HG03520 (cell line): ENCODE measurements around the gene BLID.

Experiments used
- ATAC-seq: cut with Tn5 transposase; IDR thresholded peaks from one replicate; pipeline ENCODE4 v1.9.1; 2021; ENCODE audit warnings: mild to moderate bottlenecking, moderate library complexity; ENCODE audit not compliant: unreplicated experiment

The BLID gene

DNA sequence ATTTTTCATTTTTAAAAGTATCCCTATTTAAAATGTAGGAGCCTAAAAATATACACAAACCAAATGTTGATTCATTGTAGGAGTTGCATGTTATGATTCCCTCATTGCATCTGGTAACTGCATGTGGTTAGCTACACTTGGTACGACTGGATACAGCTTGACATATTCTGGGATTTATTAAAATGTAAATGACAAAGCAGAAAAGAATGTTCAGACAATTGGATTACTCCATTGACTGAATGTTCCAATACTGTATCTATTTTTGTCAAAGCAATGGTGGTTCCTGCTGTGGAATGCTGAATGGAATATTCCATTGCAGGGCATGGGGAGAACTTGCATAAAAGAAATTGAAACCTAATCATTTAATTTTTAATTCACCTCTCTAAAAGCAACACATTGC is 30.8 kb downstream of the BLID start:
- no peak for ATAC-seq

DNA sequence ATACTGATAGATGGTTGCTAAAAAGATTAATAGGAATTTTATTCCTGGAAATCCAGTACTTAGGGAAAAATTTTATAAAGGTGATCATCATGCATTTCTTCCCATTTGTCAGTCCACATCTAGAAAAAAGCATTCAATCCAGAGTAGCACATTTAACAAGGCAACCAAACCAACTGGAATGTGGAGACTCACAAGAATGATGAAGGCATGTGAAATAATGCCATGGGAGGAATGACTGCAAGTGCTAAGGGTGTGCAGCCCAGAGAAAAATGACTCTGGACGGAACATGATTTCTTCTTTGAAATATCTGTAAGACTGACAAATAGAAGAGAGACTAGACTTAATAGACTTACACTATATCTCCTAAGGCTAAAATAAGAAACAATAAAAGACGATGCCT is 33.8 kb downstream of the BLID start:
- ATAC-seq: no peak

DNA sequence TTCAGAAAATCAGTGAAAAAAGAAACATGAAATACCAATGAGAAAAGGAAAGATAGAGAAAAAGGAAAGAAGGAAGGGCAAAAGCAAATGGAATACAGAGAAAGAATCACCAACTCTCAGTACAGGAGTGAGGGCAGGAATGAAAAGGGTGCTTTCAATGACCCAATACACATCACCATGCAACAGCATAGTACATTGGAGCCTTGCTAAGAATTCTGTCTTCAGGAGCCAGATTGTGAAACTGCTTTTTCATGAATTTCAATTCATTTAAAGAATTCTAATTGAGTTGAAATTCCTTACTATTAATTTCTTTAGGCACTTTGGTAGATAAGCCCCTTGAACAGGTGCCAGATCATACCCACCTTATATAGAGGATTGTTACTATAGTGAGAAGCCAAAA is 34.9 kb downstream of the BLID start:
- ATAC-seq: no peak

DNA sequence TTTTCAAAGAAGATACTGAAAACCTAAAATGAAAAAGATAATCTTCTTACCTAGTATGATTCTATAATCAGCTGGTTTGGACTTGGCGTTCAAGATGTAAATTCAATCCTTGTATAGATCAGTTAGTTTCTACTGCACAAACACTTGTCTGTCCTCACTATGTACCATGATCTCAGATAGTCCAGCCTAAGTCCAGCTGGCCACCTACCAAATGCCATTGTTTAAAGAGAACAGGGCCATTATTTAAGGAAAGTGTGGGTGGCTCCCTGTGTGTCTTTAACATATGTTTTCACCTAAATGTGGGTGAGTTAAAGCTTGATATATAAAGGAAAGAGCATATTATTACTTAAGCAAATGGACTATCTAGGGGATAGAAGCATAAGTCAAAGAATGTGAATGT is 38.6 kb downstream of the BLID start:
- ATAC-seq: no peak

DNA sequence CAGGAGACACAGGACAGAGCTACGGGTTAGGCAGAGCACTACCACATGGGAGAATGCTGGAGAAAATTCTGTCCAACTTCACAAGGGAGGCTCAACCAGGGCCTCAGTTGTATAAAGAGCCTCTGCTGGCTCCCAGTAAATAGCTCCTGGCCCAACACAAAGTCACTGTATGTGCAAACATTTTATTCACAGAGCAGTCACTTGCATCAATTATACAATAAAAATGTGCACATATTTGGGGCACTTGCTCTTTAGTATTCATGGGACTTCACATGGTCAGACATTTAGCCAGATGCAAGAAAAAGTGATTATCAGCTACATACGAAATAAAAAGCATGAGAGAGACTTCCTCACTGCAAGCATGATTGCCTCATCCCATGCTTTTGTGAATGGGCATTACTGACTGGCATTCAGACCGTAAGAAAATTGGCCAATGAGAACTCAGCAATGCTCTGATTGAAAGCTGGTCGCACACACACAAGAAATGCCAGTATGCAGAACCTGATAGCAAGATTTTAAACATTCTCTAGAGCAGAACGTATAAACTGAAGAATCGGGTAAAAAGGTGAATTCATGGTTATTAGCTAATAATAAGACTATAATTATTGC is 39.4 kb downstream of the BLID start:
- no peak for ATAC-seq

DNA sequence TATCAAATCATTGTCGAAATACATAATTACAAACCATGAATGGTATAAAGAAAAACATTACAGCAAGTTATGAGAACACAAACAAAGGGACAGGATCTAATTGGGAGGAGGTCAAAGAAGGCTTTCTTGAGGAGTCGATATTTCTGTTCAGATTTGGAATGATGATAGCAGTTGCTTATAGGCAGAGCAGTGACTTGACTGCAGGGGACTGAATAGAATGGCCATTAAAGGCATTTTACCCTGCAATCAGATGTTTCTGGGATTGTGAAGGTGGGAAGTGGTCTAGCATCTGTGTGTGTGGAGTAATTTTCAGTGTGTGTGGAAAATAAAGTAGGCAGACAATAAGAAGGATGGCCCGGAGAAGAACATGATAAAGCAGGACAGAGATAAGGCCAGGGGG is 41.0 kb downstream of the BLID start:
- no peak for ATAC-seq

DNA sequence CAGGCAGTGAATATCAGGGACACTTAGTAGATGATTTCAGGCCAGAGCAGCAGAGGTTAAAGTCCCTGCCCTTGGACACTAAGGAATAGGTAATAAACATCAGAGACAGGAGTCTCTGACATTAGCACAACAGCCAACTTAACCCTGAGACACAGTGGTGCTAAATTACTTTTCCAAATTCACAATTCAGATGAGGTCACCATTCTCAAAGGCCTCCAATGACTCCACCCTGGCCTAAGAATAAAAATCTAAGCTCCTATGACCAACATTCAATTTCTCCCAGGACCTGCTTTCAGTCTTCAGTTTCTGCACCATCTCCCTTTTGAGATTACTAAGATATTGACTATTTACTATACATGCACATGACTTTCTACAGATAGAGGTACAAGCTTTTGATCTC is 42.0 kb downstream of the BLID start:
- ATAC-seq: no peak

DNA sequence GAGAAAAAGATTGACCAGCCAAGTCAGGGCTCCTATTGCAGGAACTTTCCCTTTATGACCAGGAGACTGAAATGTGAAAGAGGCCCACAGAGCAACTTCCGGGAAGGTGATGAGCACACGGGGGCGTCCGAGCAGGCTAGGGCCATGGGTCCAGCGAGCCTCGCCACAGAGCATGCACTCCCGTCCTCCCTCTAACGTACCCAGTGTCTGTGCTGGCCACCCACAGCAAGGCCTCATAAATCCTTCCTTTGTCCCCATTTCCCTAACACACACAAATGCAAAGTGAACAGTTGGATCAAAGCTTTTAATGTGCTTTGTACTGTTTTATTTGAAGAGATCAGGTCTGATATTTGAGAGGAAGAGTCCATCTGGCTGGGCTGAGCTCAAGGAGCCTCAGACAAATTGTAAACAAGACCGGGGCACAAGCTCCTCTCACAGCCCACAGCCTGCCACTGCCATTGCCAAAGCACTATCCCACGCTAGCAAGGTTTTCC is 44.3 kb downstream of the BLID start:
- ATAC-seq: no peak

DNA sequence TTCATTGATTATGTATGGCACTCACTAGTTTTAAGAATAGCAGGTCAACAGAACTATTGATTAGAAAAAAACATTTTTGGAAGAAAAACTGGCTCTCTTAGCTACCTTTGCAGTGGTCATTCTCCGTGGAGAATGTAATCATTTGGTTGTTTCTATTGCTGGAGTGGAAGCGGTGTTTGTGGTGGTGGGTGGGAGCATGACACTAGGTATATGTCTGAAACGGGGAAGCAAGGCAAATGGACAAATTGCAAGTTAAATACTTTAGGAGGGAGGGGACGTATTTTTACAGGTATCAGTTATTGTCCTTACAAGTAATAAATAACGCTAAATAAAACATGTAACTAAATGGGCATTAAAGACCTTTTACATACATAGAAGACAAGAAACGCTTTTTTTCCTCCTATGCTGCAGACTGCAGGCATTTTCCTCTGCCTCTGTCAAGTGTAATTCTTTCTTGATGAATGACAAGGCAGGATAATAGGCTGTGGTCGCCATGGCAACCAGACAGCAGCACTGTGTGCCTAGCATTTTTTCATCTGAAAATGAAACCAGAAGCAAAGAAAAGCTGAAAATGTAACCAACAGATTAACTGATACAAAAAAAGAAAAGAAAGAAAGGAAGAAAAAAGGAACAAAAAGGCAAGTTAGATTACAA is 46.2 kb downstream of the BLID start:
- ATAC-seq: no peak

DNA sequence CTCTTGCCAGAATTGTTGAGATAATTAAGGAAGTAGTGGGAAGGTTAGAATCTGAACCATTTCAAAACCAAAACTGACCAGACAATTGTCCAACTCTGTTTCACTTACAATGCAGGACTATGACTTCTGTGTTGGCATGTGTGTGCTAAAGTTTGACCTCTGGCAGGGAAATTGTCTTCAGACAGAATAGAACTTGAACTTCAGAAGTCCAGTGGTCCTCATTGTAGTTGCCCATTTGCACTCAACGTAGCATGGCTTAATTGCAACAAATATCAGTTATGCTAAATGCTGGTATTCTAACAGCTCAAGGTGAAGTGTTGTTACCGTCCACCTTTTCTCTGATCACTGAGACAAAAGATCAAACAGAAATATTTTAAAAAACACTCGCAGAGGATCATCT is 47.2 kb downstream of the BLID start:
- ATAC-seq: no peak

DNA sequence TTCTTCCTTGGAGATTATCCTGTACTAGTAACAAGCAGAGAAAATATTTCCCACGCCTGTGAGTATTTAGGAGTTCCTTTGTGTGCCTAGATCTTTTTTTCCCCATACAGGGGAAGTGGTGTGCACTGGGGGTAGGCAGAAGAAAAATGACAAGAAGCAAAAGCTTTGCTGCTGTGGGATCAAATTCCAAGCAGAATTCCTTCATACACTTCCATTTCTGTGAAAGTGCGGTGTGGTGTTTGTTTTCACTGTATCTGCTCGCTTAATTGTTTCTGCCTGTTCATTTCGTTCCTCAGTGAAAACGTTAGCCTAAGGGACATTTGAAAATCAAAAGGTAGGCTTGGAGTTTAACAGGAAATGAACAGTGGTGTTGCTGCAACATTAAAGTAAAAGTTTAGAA is 47.9 kb downstream of the BLID start:
- no peak for ATAC-seq
